ENCODE results near the gene BAMBI.

DNA sequence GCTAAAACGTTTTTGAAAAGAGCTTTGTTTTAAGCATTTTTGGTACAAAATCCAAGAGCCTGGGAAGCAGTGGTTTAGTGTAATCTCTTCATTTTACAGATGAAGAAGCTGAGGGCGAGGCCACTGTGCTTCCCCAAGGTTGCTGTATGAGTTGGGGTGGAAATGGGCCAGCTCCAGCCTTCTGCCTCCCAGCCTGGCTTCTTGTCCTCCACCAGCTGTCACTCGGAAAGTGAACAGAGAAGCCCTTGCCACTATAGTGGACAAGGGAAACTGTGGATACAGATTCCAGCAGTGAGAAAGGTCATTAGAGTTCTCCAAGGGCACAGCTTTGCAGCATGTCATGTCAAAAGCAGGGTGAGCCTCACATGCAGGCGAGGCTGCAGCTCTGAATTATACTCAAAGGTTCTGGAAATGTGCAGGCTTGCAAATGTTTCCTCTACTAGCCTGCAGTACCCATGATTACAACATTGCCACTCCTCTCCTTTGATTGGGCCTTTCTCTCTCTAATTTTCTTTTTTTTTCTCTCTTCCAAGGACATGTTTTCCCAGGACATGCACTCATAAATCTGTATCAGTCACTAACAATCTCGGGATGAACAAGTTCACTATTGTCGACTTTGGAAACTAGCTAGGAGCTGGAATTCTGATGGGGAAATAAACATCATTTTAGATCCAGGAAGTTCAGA lies 33.0 kb downstream of the BAMBI start:
- TF ChIP-seq, protein P1, sequence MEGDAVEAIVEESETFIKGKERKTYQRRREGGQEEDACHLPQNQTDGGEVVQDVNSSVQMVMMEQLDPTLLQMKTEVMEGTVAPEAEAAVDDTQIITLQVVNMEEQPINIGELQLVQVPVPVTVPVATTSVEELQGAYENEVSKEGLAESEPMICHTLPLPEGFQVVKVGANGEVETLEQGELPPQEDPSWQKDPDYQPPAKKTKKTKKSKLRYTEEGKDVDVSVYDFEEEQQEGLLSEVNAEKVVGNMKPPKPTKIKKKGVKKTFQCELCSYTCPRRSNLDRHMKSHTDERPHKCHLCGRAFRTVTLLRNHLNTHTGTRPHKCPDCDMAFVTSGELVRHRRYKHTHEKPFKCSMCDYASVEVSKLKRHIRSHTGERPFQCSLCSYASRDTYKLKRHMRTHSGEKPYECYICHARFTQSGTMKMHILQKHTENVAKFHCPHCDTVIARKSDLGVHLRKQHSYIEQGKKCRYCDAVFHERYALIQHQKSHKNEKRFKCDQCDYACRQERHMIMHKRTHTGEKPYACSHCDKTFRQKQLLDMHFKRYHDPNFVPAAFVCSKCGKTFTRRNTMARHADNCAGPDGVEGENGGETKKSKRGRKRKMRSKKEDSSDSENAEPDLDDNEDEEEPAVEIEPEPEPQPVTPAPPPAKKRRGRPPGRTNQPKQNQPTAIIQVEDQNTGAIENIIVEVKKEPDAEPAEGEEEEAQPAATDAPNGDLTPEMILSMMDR (IDR thresholded peaks at IDR 0.05; ENCODE audit: low read length), result no peak
- TF ChIP-seq EZH2 (optimal IDR thresholded peaks at IDR 0.05; ENCODE audit: low read depth, low read length) (no peak), EZH2phosphoT487 (IDR thresholded peaks at IDR 0.05; ENCODE audit: low read length) (no peak)
